Endothelial cell of umbilical vein (primary cell): ENCODE data around the gene ABLIM2.

ENCODE experiments used
- CTCF ChIP-seq, 2 donors: IDR thresholded peaks; 1 replicate in 1 of 2; 2 replicates in 1 of 2; pipeline ENCODE4 v1.5.1; 2011; ENCODE audit warnings: low read length in 2 of 2, mild to moderate bottlenecking in 2 of 2, moderate library complexity in 2 of 2, control low read depth in 1 of 2, inconsistent platforms in 1 of 2, low read depth in 1 of 2; ENCODE audit not compliant: insufficient read depth in 1 of 2; ENCODE audit errors: extremely low read depth in 1 of 2
- EZH2 ChIP-seq: IDR thresholded peaks from 2 replicates; pipeline ENCODE4 v1.6.1; 2012; ENCODE audit warnings: borderline replicate concordance, low read depth, mild to moderate bottlenecking, moderate library complexity, low read length, inconsistent platforms; ENCODE audit not compliant: severe bottlenecking
- FOS ChIP-seq: IDR thresholded peaks from 2 replicates; pipeline ENCODE4 v1.6.1; 2011; ENCODE audit warnings: mild to moderate bottlenecking, low read length, moderate library complexity, borderline replicate concordance; ENCODE audit not compliant: insufficient read depth
- MAX ChIP-seq: IDR thresholded peaks from 2 replicates; pipeline ENCODE4 v1.6.1; 2011; ENCODE audit not compliant: insufficient read depth, insufficient read length
- POLR2A ChIP-seq: IDR thresholded peaks from 2 replicates; pipeline ENCODE4 v1.6.1; 2012; ENCODE audit warnings: low read depth, mild to moderate bottlenecking, control low read depth, low read length
- POLR2AphosphoS5 ChIP-seq: IDR thresholded peaks from 2 replicates; pipeline ENCODE4 v1.6.1; 2012; ENCODE audit warnings: low read depth, mild to moderate bottlenecking, control low read depth, low read length, moderate library complexity; ENCODE audit not compliant: insufficient read depth

- TF ChIP-seq EZH2, result no peak
- TF ChIP-seq CTCF (IDR thresholded peaks at IDR 0.05; ENCODE audit: extremely low read depth in 1 of 2, insufficient read depth in 1 of 2, low read depth in 1 of 2, low read length in 2 of 2), result no peak
- no peak for TF ChIP-seq POLR2A
- no peak for TF ChIP-seq FOS
- TF ChIP-seq POLR2AphosphoS5, result no peak
- TF ChIP-seq MAX, result no peak
These were observed 49.1 kb downstream of the ABLIM2 start for GRCh38 chr4:8109406-8110065.
